BLaER1 treated with 17β-estradiol and CSF1 and Interleukin-3, amounts not matched to agents 10 nM and 100 nM (cell line): ENCODE data around the gene PSENEN.
"Not testable (repeated sequence)": the region's sequence is repeated elsewhere in the genome, so short reads cannot be mapped to it uniquely, and the experiment has no call there.

ENCODE experiments used
- H3K27ac ChIP-seq, 11 experiments: shearing (Covaris generic); formaldehyde crosslinking; 2 replicates each; pipeline ENCODE4 v1.8.1; 2022
- H3K27me3 ChIP-seq, 11 experiments: shearing (Covaris generic); formaldehyde crosslinking; 2 replicates each; pipeline ENCODE4 v1.8.1; 2022
- H3K36me3 ChIP-seq, 11 experiments: shearing (Covaris generic); formaldehyde crosslinking; 2 replicates each; pipeline ENCODE4 v1.8.1; 2022
- H3K4me1 ChIP-seq, 10 experiments: shearing (Covaris generic); formaldehyde crosslinking; 2 replicates each; pipeline ENCODE4 v1.8.1; 2022
- H3K4me2 ChIP-seq, 11 experiments: shearing (Covaris generic); formaldehyde crosslinking; 2 replicates each; pipeline ENCODE4 v1.8.1; 2022
- H3K4me3 ChIP-seq, 10 experiments: shearing (Covaris generic); formaldehyde crosslinking; 2 replicates each; pipeline ENCODE4 v1.8.1; 2022
- H3K9ac ChIP-seq, 11 experiments: shearing (Covaris generic); formaldehyde crosslinking; 2 replicates each; pipeline ENCODE4 v1.8.1; 2022
- H3K9me3 ChIP-seq, 11 experiments: shearing (Covaris generic); formaldehyde crosslinking; replicated peaks in 1 of 11; 2 replicates each; pipeline ENCODE4 v1.8.1; 2022
- H4K20me1 ChIP-seq, 11 experiments: shearing (Covaris generic); formaldehyde crosslinking; 2 replicates each; pipeline ENCODE4 v1.8.1; 2022
- Cebpa-rat ChIP-seq, 11 experiments: shearing (Covaris generic); IDR thresholded peaks; 2 replicates each; pipeline ENCODE4 v1.8.1; 2022

PSENEN gene

GRCh38 chr19:35791814-35792279 is 46.4 kb downstream of the PSENEN start:
- H3K27ac ChIP-seq: peak overlapping the region in 3 of 11 experiments; percentile 4 to 47 (median 38); a peak in 1 of 22 replicates
- peaks cover 15 to 72% (median 55%) of the 10 kb centered on the region in 10 experiments for H3K4me1 ChIP-seq
- peak overlapping the region in 9 of 11 experiments; percentile 79 to 97 (median 95); a peak in 17 of 22 replicates for H3K4me2 ChIP-seq
- no peak overlapping the region for H3K4me3 ChIP-seq
- H3K27me3 ChIP-seq: peaks cover 0 to 5% (median 3%) of the 10 kb centered on the region in 11 experiments; a peak in 8 of 22 replicates
- no peak for TF ChIP-seq Cebpa-rat (IDR thresholded peaks at IDR 0.05)
- peaks cover 0 to 18% (median 8%) of the 10 kb centered on the region in 11 experiments; a peak in 12 of 22 replicates for H3K36me3 ChIP-seq
- H3K9ac ChIP-seq: 0 out of 22 replicates have a peak overlapping the region, but pooled peaks of 1 of the 11 experiments have one; percentile 28
- peaks cover 0 to 7% (median 0%) of the 10 kb centered on the region in 11 experiments; a peak in 3 of 22 replicates for H4K20me1 ChIP-seq
- no peaks in the 10 kb centered on the region for H3K9me3 ChIP-seq

- Histone ChIP-seq H3K4me2 (peak overlapping the region in 10 of 11 experiments; percentile 73 to 97 (median 94); a peak in 20 of 22 replicates), H3K36me3 (peaks cover 0 to 14% (median 4%) of the 10 kb centered on the region in 11 experiments; a peak in 12 of 22 replicates), H3K4me3 (no peak overlapping the region), H3K4me1 (peaks cover 15 to 76% (median 60%) of the 10 kb centered on the region in 10 experiments), H3K9me3 (no peaks in the 10 kb centered on the region), H3K27me3 (peaks cover 0 to 10% (median 6%) of the 10 kb centered on the region in 11 experiments; a peak in 9 of 22 replicates), H3K27ac (peak overlapping the region in 5 of 11 experiments; percentile 73 to 79 (median 75); a peak in 8 of 22 replicates), H3K9ac (peak overlapping the region in 2 of 11 experiments; percentile 42 to 52; a peak in 1 of 22 replicates), H4K20me1 (peaks cover 0 to 7% (median 0%) of the 10 kb centered on the region in 11 experiments; a peak in 3 of 22 replicates)
- TF ChIP-seq Cebpa-rat (IDR thresholded peaks at IDR 0.05): no peak
These were observed 46.9 kb downstream of the PSENEN start for GRCh38 chr19:35792312-35792711.

GRCh38 chr19:35792888-35793287 is 47.4 kb downstream of the PSENEN start:
- H3K36me3 ChIP-seq: peaks cover 0 to 8% (median 0%) of the 10 kb centered on the region in 11 experiments; a peak in 2 of 22 replicates

GRCh38 chr19:35793381-35794165 is 48.1 kb downstream of the PSENEN start:
- Histone ChIP-seq H3K36me3 (0 out of 22 replicates have a peak, but pooled peaks cover 0 to under 1% (median 0%) of the 10 kb centered on the region in 11 experiments), H3K27ac (peak overlapping the region in 9 of 11 experiments; percentile 11 to 79 (median 73); a peak in 18 of 22 replicates), H3K9ac (peak overlapping the region in 7 of 11 experiments; percentile 22 to 67 (median 50); a peak in 11 of 22 replicates), H3K4me1 (peaks cover 15 to 84% (median 64%) of the 10 kb centered on the region in 10 experiments), H3K4me2 (peak overlapping the region; percentile 62 to 97 (median 92)), H4K20me1 (peaks cover 0 to 7% (median 0%) of the 10 kb centered on the region in 11 experiments; a peak in 1 of 22 replicates), H3K27me3 (peaks cover 0 to 14% (median 7%) of the 10 kb centered on the region in 11 experiments; a peak in 10 of 22 replicates), H3K9me3 (no peaks in the 10 kb centered on the region), H3K4me3 (peak overlapping the region in 4 of 10 experiments; percentile 7 to 27 (median 16); a peak in 2 of 20 replicates)
- no peak for TF ChIP-seq Cebpa-rat (IDR thresholded peaks at IDR 0.05)

More at GRCh38 chr19:35792888-35793287, 47.4 kb downstream of the PSENEN start:
- H3K27ac ChIP-seq: peak overlapping the region in 9 of 11 experiments; percentile 11 to 79 (median 73); a peak in 18 of 22 replicates
- H3K9me3 ChIP-seq: no peaks in the 10 kb centered on the region
- peaks cover 0 to 7% (median 0%) of the 10 kb centered on the region in 11 experiments; a peak in 1 of 22 replicates for H4K20me1 ChIP-seq
- H3K27me3 ChIP-seq: peaks cover 0 to 13% (median 7%) of the 10 kb centered on the region in 11 experiments; a peak in 10 of 22 replicates
- H3K9ac ChIP-seq: peak overlapping the region in 7 of 11 experiments; percentile 22 to 67 (median 46); a peak in 11 of 22 replicates
- no peak for TF ChIP-seq Cebpa-rat (IDR thresholded peaks at IDR 0.05)
- peaks cover 15 to 78% (median 64%) of the 10 kb centered on the region in 10 experiments for H3K4me1 ChIP-seq
- peak overlapping the region in 4 of 10 experiments; percentile 7 to 27 (median 16); a peak in 2 of 20 replicates for H3K4me3 ChIP-seq
- H3K4me2 ChIP-seq: peak overlapping the region; percentile 62 to 97 (median 92)

- Histone ChIP-seq H3K27me3 (peaks cover 0 to 14% (median 7%) of the 10 kb centered on the region in 11 experiments; a peak in 10 of 22 replicates), H3K27ac (0 out of 22 replicates have a peak overlapping the region, but pooled peaks of 1 of the 11 experiments have one; percentile 17), H3K4me1 (peaks cover 15 to 98% (median 70%) of the 10 kb centered on the region in 10 experiments), H3K4me2 (peak overlapping the region in 4 of 11 experiments; percentile 3 to 73 (median 32); a peak in 1 of 22 replicates)
- not testable (repeated sequence) for H3K9ac ChIP-seq, H3K36me3 ChIP-seq, H4K20me1 ChIP-seq, H3K9me3 ChIP-seq, H3K4me3 ChIP-seq
These were observed 50.1 kb downstream of the PSENEN start for GRCh38 chr19:35795564-35795963.
